ENCODE data around the gene SLC9C1.

DNA sequence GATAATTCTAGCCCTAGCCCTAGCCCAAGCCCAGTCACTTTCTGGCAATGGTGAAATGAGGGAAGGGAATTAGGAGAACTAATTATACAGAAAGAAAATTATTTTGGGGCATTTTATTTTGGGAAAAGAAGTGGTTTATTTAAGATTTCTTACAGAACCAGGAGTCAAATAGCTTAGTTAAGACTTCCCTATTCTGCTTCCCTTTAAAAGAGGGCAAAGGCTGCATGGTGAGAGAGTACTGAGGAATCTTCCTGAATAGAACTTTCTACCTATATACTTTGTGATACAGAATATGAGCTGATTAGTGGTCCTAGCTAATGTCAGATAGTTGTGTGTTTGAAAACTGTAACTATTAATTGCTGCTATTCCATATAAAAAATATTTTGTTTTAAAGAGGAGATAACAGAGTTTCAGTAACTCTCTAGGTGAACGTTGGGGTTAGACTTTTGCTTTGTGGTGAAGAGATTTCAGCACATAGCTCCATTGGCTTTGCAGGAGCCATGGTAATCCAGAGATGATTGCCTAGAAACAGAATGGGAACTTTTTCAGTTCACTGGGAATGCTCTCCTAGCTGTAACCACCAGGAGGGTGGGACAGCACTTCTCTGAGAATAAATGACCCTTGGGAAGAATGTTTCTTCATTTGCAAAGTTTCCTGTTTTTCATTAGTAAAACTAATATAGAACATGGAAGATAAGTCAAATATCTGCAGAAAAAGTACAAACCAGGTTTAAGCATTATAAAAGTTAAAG, 155.6 kb downstream of the SLC9C1 start:
- TF ChIP-seq ZNF274 (IDR thresholded peaks at IDR 0.05; ENCODE audit: low read depth, low read length) = no peak
- TF ChIP-seq YY1 (IDR thresholded peaks at IDR 0.05; ENCODE audit: insufficient read depth, insufficient read length) = no peak
